NCI-H146 treated with DMSO at 0.1 percent for 48 hours (cell line): Measurements from ENCODE around the gene SUPT6H.
"Not testable (repeated sequence)": the region's sequence is repeated elsewhere in the genome, so short reads cannot be mapped to it uniquely, and the experiment has no call there.

ENCODE experiments used
- DNase-seq: peaks from one replicate; lab custom pipeline; 2025; ENCODE audit not compliant: unreplicated experiment; lab: John Stamatoyannopoulos, UW

Gene SUPT6H

DNA sequence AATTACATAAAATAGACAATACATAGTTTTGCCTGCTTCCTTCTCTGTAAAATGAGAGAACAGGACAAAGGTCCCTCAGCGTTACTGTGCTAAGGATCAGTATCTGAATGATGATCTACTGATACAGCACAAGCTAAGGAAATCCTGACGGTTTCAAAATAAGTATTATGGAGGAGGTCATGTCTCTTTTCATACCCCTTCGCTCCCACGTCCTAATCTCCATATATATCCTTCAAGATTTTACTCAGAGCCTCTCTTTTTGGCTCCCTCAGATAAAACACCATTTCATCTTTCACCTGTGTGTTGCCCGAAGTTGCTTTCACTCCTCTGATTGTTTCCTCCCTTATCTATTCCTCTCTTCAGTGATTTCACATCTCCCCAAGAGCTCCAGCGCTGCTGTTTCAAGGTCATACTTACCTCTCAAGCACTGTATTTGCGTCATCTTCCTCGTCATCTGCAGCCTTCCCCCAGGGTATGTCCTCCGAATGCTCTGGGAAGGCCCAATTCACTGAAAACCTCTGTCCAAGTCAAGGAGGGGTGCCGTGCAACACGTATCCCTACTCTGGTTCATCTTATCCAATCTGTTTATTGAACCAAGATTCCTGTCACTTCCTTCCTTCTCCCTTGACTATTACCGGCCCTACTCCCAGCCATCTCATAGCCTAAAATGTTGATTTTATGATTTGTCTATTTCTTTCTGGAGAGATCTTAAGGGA is 15.8 kb upstream of the SUPT6H start:
- DNase-seq = no peak

DNA sequence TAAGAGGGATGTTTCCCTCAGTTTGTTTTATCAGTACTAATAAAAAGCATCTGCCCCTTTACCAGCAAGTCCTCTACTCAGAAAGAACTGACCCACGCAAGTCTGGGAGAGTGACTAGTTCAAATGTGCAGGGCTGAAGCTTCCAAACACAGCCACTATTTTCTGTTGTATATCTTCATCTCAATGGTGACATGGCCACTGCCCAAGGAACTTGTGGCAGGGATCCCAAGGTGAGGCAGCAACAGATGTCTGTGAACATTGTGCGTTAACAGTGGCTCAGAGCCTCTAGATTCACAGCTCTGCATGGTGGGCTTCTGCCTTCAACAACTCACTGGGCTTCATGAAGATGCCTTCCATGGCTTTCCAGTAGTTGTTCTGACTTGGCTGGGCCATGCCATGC is 13.3 kb upstream of the SUPT6H start:
- DNase-seq = no peak

DNA sequence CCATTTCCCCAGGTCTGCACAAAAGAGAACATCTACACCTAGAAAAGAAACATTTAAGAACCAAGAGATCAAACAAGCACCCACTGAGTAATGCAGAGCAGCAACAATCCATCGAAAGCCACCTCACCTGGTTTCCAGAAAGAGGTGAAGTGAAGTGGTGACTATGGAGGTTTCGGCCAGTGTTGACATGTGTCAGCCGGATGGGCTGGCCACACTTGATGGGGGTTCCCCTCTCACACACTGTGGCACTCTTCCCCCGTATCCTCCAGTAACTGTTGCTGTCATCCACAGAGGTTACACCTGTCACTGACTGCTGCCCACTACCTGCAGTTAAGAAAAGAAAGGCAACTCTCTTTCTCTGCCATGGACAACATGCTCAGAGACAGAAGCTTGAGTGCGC is 6.8 kb upstream of the SUPT6H start:
- DNase-seq = no peak

- DNase-seq = no peak
These were observed 4.2 kb upstream of the SUPT6H start for GRCh38 chr17:28657756-28658155.

- not testable (repeated sequence) for DNase-seq
These were observed 3.7 kb upstream of the SUPT6H start for GRCh38 chr17:28658342-28658741.

- not testable (repeated sequence) for DNase-seq
These were observed 3.1 kb upstream of the SUPT6H start for GRCh38 chr17:28658766-28659496.

DNA sequence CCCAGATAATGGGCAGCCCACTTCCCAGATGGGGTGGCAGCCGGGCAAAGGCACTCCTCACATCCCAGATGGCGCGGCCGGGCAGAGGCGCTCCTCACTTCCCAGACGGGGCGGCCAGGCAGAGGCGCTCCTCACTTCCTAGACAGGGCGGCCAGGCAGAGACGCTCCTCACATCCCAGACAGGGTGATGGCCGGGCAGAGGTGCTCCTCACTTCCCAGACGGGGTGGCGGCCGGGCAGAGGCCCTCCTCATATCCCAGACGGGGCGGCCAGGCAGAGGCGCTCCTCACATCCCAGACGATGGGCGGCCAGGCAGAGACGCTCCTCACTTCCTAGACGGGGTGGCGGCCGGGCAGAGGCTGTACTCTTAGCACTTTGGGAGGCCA is 2.5 kb upstream of the SUPT6H start:
- DNase-seq = not testable (repeated sequence)

- no peak for DNase-seq
These were observed 473 bp downstream of the SUPT6H start for GRCh38 chr17:28662527-28662829.

DNA sequence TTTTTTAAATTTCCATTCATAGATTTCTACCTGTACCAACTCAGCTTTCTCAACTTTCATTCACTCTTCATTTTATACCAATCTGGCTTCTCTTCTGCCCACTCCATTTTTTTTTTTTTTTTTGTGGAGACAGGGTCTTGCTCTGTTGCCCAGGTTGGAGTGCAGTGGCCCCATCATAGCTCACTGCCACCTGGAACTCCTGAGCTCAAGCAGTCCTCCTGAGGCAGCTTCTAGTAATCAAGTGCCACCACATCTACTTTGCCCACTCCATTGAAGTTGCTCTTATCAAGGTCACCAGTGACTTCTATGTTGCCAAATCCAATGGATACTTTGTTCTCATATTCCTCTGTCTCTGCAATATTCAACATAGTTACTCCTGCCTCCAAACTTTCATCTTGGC is 1.7 kb downstream of the SUPT6H start:
- no peak for DNase-seq

DNA sequence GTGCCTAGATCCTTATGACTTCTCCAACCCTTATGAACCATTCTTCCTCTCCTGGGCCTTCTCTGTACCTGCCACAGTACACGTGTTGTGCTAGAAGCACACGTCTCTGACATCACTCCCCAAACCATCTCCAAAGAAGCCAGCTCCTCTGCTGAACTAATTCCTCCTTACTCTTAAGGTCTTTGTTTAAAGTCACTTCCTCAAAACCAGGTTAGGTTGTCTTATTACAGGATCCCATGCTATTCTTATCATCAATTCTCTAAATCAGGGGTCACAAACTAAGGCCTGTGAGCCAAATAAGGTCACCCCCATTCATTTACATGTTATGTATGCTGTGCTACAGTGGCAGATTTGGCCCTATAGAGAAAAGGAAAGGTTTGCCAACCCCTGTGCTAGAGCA is 4.0 kb downstream of the SUPT6H start:
- DNase-seq = no peak

GRCh38 chr17:28667870-28668269 is 5.9 kb downstream of the SUPT6H start:
- DNase-seq = no peak

- DNase-seq = no peak
These were observed 7.9 kb downstream of the SUPT6H start for GRCh38 chr17:28669918-28670317.

DNA sequence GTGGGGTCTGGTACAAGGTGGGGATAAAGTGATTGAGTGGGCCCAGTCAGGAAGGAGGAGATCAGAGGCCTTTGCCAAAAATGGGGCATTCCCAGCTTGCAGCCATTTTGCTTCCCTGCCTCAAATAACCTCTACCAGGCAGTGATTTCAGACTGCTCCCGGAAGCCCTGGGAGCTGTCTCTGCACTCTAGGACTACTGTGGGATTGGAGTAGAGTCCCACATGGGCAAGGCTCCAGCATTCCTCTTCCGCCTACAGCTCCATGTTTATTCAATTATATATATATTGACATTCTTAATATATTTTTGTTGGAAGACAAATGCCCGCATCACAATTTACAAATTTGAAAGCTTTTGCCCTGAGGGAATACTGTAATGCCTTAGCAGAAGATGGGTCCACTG is 13.5 kb downstream of the SUPT6H start:
- DNase-seq = no peak

GRCh38 chr17:28675980-28676379 is 14.0 kb downstream of the SUPT6H start:
- no peak for DNase-seq

GRCh38 chr17:28682655-28683054 is 20.6 kb downstream of the SUPT6H start:
- DNase-seq = no peak

- DNase-seq = no peak
These were observed 23.0 kb downstream of the SUPT6H start for GRCh38 chr17:28684963-28685362.

DNA sequence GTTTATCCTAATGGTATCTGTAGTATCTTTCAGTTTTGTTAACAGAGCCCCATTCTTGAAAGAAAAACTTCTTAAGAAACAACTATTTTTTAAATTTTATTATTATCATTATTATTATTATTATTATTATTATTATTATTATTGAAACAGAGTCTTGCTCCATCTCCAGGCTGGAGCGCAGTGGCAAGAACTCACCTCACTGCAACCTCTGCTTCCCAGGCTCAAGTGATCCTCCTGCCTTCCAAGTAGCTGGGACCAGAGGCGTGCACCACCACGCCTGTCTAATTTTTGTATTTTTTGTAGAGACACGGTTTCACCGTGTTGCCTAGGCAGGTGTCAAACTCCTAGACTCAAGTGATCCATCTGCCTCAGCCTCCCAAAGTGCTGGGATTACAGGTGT is 23.4 kb downstream of the SUPT6H start:
- DNase-seq = no peak

DNA sequence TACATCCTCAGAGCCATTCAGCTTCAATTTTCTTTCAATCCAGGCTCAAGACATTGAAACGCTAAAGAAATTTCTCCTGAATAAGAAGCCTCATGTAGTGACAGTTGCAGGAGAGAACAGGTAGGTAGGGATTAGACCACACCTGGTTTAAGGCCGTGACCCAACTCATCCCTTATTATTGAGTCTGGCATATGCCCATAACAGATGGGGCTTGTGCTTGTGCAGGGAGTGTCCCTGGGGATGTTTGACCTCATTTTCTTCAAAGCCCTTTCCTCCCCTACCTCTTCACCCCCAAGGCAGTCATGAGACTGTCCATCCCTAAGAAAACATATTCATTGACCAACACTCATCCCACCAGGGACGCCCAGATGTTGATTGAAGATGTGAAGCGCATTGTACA is 24.3 kb downstream of the SUPT6H start:
- DNase-seq = no peak

DNA sequence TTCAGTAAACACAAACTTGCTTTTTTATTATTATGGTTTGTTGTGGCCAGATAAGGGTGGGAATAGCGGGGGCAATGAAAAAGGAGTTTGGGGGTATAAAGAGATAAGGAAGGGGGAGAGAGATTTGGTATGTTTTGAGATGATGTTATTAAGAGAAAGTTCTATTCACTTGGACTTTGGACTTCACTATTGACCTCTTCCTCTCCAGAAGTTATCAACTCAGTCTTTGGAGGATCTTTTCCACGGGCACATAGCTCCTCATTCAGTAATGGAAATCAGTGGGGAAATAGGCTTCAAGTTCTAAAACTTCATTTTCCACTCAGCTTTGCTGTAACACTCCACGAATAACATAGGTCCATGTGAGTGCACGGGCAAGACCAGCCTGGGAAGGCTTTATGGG is 26.5 kb downstream of the SUPT6H start:
- DNase-seq = no peak

- no peak for DNase-seq
These were observed 27.0 kb downstream of the SUPT6H start for GRCh38 chr17:28689011-28689410.

DNA sequence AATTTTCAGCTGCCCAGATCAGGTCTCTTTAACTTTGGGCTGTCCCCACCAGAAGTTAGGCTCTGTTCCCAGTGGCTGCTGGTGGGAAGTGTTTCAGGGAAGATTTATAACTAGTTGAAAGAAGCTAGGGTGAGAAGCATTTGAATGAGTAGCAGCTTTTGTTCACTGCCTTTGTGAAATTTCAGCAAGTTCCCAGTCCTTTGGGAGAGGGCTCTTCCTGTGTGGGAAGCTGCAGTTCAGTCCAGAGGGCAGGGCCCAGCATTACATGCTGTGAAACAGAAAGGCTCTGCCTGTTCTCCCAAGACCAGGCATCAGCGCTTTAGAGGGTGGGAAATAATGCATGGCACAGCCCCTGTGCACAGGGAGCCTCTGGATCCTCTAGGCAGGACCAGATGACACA is 31.9 kb downstream of the SUPT6H start:
- no peak for DNase-seq

DNA sequence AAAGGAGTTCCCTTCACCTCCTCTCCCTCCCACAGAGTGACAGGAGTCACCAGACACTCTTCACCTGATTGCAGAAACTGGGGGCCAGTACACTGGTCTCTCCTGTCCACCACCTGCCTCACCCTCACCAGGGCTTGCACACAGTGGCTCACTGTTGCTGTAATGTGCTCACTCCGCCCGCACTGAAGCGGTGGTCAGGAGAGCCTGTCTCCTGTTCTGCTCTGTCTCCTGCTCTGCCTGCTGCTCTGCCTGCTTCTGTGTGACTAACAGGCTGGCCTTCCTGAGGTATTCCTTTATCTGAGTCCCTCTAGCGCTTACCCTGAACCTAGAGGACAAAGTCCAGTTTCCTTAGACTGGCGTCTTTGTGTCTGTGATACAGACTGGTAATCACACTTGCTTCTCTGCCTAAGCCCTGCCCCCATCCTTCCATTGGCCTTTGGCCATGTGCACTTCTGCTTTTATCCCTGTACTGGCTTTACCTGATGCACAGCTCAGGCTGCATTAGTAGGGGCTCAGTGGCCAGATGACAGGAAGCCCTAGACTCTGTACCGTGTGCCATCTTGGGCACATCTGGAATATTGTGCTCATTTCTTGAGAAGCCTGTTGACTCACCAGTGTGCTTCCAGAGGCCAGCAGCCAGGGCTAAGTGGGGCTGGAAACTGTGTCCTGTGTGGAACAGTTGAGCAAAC is 36.4 kb downstream of the SUPT6H start:
- DNase-seq = no peak
